ENCODE measurements around the gene FAM20C. TPM values are rescaled to one million over a fixed set of nuclear protein-coding genes. Genes with fewer than 3 reads are reported as not detected.

The FAM20C gene
- total RNA-seq, 1 experiment from 2014 or later: 62.6 TPM

DNA sequence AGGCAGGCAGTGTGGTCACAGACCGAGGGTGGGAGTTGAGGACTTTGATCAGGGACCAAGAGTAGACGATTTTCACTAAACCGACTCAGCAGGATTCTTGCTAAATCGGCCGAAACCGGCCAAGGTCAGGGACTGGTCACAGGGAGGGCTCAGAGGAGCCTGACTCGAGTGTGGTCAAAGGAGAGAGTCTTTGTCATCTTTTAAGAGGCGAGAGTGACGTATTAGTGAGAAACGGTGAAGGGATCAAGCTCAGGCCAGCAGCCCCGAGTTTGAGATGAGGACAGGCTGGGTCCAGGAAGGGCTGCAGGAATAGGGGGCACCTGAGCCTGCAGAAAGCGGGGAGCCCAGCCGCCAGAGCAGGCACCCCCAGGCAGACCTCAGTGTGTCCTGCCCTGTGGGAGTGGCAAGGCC lies 41.6 kb upstream of the FAM20C start:
- Histone ChIP-seq H2BK12ac (ENCODE audit: insufficient read length, low read depth, low read length) (no peak overlapping the region), H3K79me1 (ENCODE audit: insufficient read depth, low read depth, low read length, poor library complexity, severe bottlenecking) (no peaks in the 10 kb centered on the region), H4K20me1 (ENCODE audit: control insufficient read depth, insufficient read depth, insufficient read length) (no peaks in the 10 kb centered on the region), H3K79me2 (ENCODE audit: insufficient read depth, low read length) (no peaks in the 10 kb centered on the region), H3K27ac (ENCODE audit: insufficient read length, low read depth, low read length) (no peak overlapping the region), H2BK20ac (ENCODE audit: low read depth, low read length, poor library complexity, severe bottlenecking) (no peak overlapping the region), H2BK120ac (ENCODE audit: low read depth, low read length, poor library complexity, severe bottlenecking) (no peak overlapping the region), H3K18ac (ENCODE audit: insufficient read length, low read depth, low read length) (no peak overlapping the region), H2BK5ac (ENCODE audit: insufficient read length, low read length) (no peak overlapping the region), H3K9ac (ENCODE audit: extremely low read depth, insufficient read length, low read length) (no peak overlapping the region), H4K91ac (ENCODE audit: insufficient read length, low read depth, low read length) (no peak overlapping the region), H2BK15ac (ENCODE audit: low read depth, low read length) (no peak overlapping the region), H3K23ac (ENCODE audit: insufficient read length, low read depth, low read length) (no peak overlapping the region), H3K4me2 (ENCODE audit: insufficient read depth, insufficient read length, low read length) (no peak overlapping the region), H4K5ac (ENCODE audit: insufficient read length, low read depth, low read length) (no peak overlapping the region), H3K56ac (ENCODE audit: insufficient read length, low read depth, low read length) (no peak overlapping the region), H2AFZ (ENCODE audit: low read length) (no peak overlapping the region), H2AK5ac (ENCODE audit: insufficient read length, low read length) (no peak overlapping the region), H3T11ph (ENCODE audit: low read length) (no peak overlapping the region), H3K9me3 (ENCODE audit: control insufficient read depth, low read depth, low read length) (no peaks in the 10 kb centered on the region), H3K23me2 (ENCODE audit: insufficient read length, low read depth, low read length, poor library complexity, severe bottlenecking) (peaks cover 6% of the 10 kb centered on the region), H4K8ac (replicated peaks; ENCODE audit: insufficient read length, low read depth, low read length) (no peak overlapping the region), H3K14ac (ENCODE audit: insufficient read depth, low read length) (no peak overlapping the region), H3K4ac (ENCODE audit: low read depth, low read length) (no peak overlapping the region), H3K4me1 (ENCODE audit: insufficient read depth, low read length) (no peaks in the 10 kb centered on the region; the same call in 1 of the 2 replicates), H3K27me3 (ENCODE audit: insufficient read depth, low read length) (no peaks in the 10 kb centered on the region)
- H3K36me3 Mint-ChIP-seq (ENCODE audit: insufficient read depth in 1 of 3, low read depth in 3 of 3): peaks cover 7 to 18% (median 17%) of the 10 kb centered on the region in 3 experiments; a peak in 6 of 7 replicates
- no peaks in the 10 kb centered on the region; a peak in 1 of 5 replicates for H3K9me3 Mint-ChIP-seq
- no peak overlapping the region for H3K4me3 Mint-ChIP-seq
- H3K27me3 Mint-ChIP-seq (ENCODE audit: low read depth): peaks cover 2% of the 10 kb centered on the region
- H3K4me1 Mint-ChIP-seq: peaks cover 18 to 19% of the 10 kb centered on the region in 2 experiments
- no peak for DNase-seq
- H3K27ac Mint-ChIP-seq: peak overlapping the region in 2 of 3 experiments; percentile 3 to 88; a peak in 2 of 7 replicates
- TF ChIP-seq, protein P1, sequence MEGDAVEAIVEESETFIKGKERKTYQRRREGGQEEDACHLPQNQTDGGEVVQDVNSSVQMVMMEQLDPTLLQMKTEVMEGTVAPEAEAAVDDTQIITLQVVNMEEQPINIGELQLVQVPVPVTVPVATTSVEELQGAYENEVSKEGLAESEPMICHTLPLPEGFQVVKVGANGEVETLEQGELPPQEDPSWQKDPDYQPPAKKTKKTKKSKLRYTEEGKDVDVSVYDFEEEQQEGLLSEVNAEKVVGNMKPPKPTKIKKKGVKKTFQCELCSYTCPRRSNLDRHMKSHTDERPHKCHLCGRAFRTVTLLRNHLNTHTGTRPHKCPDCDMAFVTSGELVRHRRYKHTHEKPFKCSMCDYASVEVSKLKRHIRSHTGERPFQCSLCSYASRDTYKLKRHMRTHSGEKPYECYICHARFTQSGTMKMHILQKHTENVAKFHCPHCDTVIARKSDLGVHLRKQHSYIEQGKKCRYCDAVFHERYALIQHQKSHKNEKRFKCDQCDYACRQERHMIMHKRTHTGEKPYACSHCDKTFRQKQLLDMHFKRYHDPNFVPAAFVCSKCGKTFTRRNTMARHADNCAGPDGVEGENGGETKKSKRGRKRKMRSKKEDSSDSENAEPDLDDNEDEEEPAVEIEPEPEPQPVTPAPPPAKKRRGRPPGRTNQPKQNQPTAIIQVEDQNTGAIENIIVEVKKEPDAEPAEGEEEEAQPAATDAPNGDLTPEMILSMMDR (conservative IDR thresholded peaks at IDR 0.05): no peak
- no CpG with 5 or more reads among the region's 13 CpGs for WGBS (ENCODE audit: extremely low coverage, insufficient read length, low lambda C conversion rate)
